ENCODE results near the gene AKR7A3.
"Not testable (repeated sequence)": the region's sequence is repeated elsewhere in the genome, so short reads cannot be mapped to it uniquely, and the experiment has no call there.

Gene AKR7A3

DNA sequence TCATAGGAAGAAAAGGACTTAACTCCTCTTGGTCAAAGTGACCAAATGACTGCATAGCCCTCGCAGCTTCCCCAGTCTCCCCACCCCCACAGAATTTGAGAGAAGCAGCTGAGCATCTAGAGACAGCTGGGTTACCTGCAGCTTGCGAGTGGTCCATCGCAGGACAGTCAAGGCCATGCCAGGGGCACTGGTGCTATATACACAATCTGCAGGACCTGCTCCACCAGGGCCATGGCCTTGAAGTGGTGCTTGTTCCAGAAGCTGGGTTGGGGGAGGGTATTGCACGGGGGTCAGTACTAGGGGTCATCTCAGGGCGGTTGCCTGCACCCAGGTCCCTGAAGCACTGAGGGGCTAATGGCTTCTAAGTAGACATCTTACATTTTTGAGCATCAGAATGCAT is 26.5 kb downstream of the AKR7A3 start:
- TF ChIP-seq, protein P1, sequence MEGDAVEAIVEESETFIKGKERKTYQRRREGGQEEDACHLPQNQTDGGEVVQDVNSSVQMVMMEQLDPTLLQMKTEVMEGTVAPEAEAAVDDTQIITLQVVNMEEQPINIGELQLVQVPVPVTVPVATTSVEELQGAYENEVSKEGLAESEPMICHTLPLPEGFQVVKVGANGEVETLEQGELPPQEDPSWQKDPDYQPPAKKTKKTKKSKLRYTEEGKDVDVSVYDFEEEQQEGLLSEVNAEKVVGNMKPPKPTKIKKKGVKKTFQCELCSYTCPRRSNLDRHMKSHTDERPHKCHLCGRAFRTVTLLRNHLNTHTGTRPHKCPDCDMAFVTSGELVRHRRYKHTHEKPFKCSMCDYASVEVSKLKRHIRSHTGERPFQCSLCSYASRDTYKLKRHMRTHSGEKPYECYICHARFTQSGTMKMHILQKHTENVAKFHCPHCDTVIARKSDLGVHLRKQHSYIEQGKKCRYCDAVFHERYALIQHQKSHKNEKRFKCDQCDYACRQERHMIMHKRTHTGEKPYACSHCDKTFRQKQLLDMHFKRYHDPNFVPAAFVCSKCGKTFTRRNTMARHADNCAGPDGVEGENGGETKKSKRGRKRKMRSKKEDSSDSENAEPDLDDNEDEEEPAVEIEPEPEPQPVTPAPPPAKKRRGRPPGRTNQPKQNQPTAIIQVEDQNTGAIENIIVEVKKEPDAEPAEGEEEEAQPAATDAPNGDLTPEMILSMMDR (IDR thresholded peaks at IDR 0.05; ENCODE audit: low read depth, low read length), result no peak
- DNase-seq (ENCODE audit: low read depth in 2 of 2), result no peak
- H3K4me3 ChIP-seq (replicated peaks in 1 of 2; ENCODE audit: low read depth in 2 of 2, low read length in 2 of 2), result no peak overlapping the region

DNA sequence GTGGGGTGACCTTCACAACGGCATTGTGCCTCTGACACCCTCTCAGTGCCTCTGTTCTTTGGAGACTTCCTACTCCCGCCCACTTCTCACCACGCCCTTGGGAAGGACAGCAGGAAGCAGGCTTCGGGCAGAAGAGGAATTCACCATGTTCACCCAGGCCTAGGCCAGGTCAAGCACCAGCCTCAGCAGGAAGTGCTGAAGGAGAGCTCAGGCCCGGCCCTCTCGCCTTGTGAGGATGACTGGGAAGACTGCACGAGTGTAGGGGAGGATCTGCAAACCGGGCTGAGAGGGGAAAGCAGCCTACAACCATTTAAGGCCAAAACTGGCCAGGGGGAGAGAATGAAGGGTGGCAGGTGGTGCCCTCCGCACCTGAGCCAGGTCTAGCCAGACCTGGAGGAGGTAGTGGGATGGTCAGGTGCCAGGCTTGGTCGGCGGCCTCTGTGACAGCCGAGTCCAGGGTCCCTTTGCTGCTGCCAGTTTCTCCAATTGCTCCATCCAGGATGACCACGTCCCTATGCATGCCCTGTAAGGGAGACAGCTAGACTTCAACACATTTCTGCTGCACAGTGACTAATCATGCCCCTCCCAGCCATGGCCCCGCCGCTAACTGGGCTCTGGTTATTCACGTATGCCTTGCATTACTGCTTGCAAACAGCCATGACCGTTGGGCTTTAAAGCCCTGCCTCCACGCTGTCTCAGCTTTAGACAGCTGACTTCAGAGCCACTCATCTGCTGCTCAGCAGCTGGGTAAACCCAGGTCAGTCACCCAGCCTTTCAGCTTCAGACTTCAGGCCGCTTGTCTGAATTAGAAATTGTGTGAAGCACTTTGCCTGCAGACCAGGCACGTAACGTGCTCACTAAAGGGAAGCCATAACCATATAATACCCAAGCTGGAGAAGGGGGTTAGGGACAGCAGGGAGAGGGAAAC is 28.1 kb downstream of the AKR7A3 start:
- peak; percentile 29 to 85 for DNase-seq (ENCODE audit: low read depth in 2 of 2)
- H3K4me3 ChIP-seq (replicated peaks in 1 of 2; ENCODE audit: low read depth in 2 of 2, low read length in 2 of 2), result no peak overlapping the region
- TF ChIP-seq, protein P1 (IDR thresholded peaks at IDR 0.05; ENCODE audit: low read depth, low read length), result no peak

DNA sequence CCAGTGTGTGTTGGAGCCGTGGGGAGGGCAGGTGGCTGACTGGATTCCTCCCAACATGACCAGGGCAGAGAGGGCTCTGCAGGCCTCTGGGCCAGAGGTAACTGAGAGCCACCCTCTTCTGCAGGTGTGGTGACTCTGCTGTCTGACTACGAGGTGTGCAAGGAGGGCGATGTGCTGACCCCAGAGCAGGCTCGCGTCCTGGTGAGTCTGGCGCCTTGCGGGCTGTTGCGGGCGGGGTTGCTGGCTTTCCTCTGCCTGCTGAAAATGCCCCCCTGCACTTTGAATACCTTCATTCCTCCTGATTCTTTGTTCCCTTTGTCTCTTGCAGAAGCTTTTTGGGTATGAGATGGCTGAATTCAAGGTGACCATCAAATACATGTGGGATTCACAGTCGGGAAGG is 30.2 kb downstream of the AKR7A3 start:
- TF ChIP-seq, protein P1 (IDR thresholded peaks at IDR 0.05; ENCODE audit: low read depth, low read length), result no peak
- DNase-seq (ENCODE audit: low read depth in 2 of 2), result no peak
- H3K4me3 ChIP-seq (replicated peaks in 1 of 2; ENCODE audit: low read depth in 2 of 2, low read length in 2 of 2), result no peak overlapping the region

DNA sequence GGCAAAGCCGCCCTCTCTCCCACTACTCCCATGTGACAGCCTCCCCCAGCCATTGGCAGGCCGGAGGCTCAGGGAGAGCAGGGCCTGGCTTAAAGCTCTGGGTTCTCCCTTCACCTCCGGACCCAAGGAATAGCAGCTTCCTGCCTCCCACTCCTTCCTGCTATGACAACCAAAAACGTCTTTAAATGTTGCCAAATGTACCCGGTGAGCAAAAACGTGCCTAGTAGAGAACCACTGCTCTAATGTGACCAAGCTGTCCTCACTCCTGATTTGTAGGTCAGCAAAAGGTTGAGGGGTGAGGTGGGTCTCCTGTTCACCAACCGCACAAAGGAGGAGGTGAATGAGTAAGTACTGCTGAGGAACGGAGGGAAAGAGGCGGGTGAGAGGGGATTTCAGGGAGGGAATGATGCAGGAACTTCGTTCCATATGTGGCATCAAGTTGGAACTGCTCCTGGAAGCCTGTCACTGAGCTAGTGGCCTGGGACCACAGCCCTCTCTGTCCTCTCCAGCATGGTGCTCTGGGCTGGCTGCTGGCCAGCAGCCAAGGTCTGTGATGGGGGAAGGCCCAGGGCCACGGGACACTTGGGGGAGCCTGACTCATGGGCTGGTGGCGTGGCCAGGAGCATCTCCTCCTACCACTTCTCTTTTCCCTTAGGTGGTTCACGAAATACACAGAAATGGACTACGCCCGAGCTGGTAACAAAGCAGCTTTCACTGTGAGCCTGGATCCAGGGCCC is 31.2 kb downstream of the AKR7A3 start:
- DNase-seq (ENCODE audit: low read depth in 2 of 2), result peak; percentile 34 to 45
- H3K4me3 ChIP-seq (replicated peaks in 1 of 2; ENCODE audit: low read depth in 2 of 2, low read length in 2 of 2), result no peak overlapping the region
- TF ChIP-seq, protein P1 (IDR thresholded peaks at IDR 0.05; ENCODE audit: low read depth, low read length), result no peak

DNA sequence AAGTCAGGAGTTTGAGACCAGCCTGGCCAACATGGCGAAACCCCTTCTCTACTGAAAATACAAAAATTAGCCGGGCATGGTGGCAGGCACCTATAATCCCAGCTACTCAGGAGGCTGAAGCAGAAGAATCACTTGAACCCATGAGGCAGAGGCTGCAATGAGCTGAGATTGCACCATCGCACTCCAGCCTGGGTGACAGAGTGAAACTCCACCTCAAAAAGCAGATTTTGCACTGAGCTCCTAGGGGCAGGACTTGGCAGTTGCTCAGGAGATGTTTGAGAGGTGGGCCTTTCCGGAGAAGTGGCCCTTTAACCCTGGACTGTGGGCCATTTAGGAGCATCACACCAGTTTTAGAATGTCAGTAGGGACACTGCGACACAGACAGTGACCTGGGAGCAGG is 32.3 kb downstream of the AKR7A3 start:
- H3K4me3 ChIP-seq (replicated peaks in 1 of 2; ENCODE audit: low read depth in 2 of 2, low read length in 2 of 2); DNase-seq (ENCODE audit: low read depth in 2 of 2): not testable (repeated sequence)

DNA sequence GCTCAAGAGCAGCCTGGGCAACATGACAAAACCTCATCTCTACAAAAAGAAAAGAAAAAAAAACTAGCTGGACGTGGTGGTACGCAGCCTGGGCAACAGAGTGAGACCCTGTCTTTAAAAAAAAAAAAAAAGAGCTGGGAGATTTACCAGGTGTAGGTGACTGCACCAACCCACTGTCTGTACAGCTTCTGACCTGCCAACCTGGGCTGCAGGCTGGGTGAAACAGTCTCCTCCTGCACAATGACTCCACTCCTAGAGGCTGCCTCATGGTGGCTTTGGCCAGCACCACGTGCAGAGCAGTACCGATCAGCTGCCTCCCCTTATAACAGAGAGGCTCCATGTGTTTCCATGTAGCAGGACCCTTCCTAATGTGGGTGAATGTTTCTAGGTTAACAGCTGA is 33.3 kb downstream of the AKR7A3 start:
- no peak for DNase-seq (ENCODE audit: low read depth in 2 of 2)
- TF ChIP-seq, protein P1 (IDR thresholded peaks at IDR 0.05; ENCODE audit: low read depth, low read length), result no peak
- no peak overlapping the region for H3K4me3 ChIP-seq (replicated peaks in 1 of 2; ENCODE audit: low read depth in 2 of 2, low read length in 2 of 2)

DNA sequence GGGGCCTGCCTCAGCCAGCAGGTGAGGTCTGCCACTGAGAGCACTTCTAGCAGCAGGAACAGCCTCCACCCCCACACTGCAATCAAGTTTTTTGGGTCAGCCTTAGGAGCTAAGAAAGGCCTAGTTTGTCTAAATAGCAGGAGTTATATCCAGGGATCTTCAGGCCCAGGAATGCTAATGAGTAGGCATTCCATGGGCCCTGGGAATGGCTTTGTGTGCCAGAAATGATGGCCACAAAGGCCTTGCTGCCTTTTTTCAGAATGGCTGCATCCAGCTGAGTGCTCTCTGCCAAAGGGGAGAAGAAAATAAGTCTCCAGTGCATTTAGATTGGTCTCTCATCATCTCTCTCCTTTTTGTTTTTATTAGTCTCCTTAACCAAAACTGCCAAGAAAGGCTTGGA is 34.2 kb downstream of the AKR7A3 start:
- TF ChIP-seq, protein P1 (IDR thresholded peaks at IDR 0.05; ENCODE audit: low read depth, low read length), result no peak
- H3K4me3 ChIP-seq (replicated peaks in 1 of 2; ENCODE audit: low read depth in 2 of 2, low read length in 2 of 2), result no peak overlapping the region
- no peak for DNase-seq (ENCODE audit: low read depth in 2 of 2)
